ENCODE measurements around the gene USP7. TPM values are rescaled to one million over a fixed set of nuclear protein-coding genes. Genes with fewer than 3 reads are reported as not detected.
A peak's percentile ranks its signal among the peaks of the same experiment; 100 is the strongest.

The USP7 gene
- total and polyA plus RNA-seq, 4 donors = 19.7 to 174 (median 56.0) TPM

GRCh38 chr16:8928467-8928957 lies 35.2 kb downstream of the USP7 start:
- Histone ChIP-seq H3K9ac (ENCODE audit: insufficient read depth in 1 of 2, low read length in 2 of 2) (no peak overlapping the region), H3K27me3 (ENCODE audit: control insufficient read depth in 3 of 3, insufficient read depth in 3 of 3, low read length in 2 of 3) (no peaks in the 10 kb centered on the region), H3K36me3 (ENCODE audit: control insufficient read depth in 4 of 4, insufficient read depth in 4 of 4, low read length in 4 of 4) (peaks cover 10 to 17% (median 13%) of the 10 kb centered on the region in 4 donors), H3K4me3 (no peak overlapping the region), H3K4me1 (ENCODE audit: control insufficient read depth in 5 of 5, insufficient read depth in 5 of 5, low read length in 5 of 5) (peaks cover 4 to 15% (median 7%) of the 10 kb centered on the region in 5 donors), H3K9me3 (ENCODE audit: control insufficient read depth in 4 of 4, insufficient read depth in 3 of 4, low read length in 3 of 4) (no peaks in the 10 kb centered on the region), H3K27ac (ENCODE audit: low read depth in 1 of 2, low read length in 1 of 2) (no peak overlapping the region)
- ATAC-seq (ENCODE audit: insufficient read depth, low FRiP score) = no peak
- TF ChIP-seq CTCF (IDR thresholded peaks at IDR 0.05; ENCODE audit: control extremely low read depth, extremely low read depth) = no peak
- 64% methylated on average over 10 of the region's 10 CpGs for WGBS, 2 donors
- peak; percentile 58 to 90 (median 73) for DNase-seq

- no peak overlapping the region for H3K9ac ChIP-seq (ENCODE audit: insufficient read depth in 1 of 2, low read length in 2 of 2)
- no peak overlapping the region for H3K27ac ChIP-seq (ENCODE audit: low read depth in 1 of 2, low read length in 1 of 2)
- DNase-seq = no peak
- no peaks in the 10 kb centered on the region for H3K9me3 ChIP-seq (ENCODE audit: control insufficient read depth in 4 of 4, insufficient read depth in 3 of 4, low read length in 3 of 4)
- 97 to 98% methylated on average over 11 of the region's 11 CpGs for WGBS, 2 donors
- no peak for TF ChIP-seq CTCF (IDR thresholded peaks at IDR 0.05; ENCODE audit: control extremely low read depth, extremely low read depth)
- no peak for ATAC-seq (ENCODE audit: insufficient read depth, low FRiP score)
- H3K36me3 ChIP-seq (ENCODE audit: control insufficient read depth in 4 of 4, insufficient read depth in 4 of 4, low read length in 4 of 4) = peaks cover 17 to 26% (median 18%) of the 10 kb centered on the region in 4 donors
- no peak overlapping the region for H3K4me3 ChIP-seq
- H3K4me1 ChIP-seq (ENCODE audit: control insufficient read depth in 5 of 5, insufficient read depth in 5 of 5, low read length in 5 of 5) = peaks cover 4 to 15% (median 7%) of the 10 kb centered on the region in 5 donors
- no peaks in the 10 kb centered on the region for H3K27me3 ChIP-seq (ENCODE audit: control insufficient read depth in 3 of 3, insufficient read depth in 3 of 3, low read length in 2 of 3)
These were observed 36.9 kb downstream of the USP7 start for GRCh38 chr16:8926827-8927226.

- Histone ChIP-seq H3K36me3 (ENCODE audit: control insufficient read depth in 4 of 4, insufficient read depth in 4 of 4, low read length in 4 of 4) (peaks cover 22 to 33% (median 26%) of the 10 kb centered on the region in 4 donors), H3K9me3 (ENCODE audit: control insufficient read depth in 4 of 4, insufficient read depth in 3 of 4, low read length in 3 of 4) (no peaks in the 10 kb centered on the region), H3K4me1 (ENCODE audit: control insufficient read depth in 5 of 5, insufficient read depth in 5 of 5, low read length in 5 of 5) (peaks cover 4 to 15% (median 6%) of the 10 kb centered on the region in 5 donors), H3K9ac (ENCODE audit: insufficient read depth in 1 of 2, low read length in 2 of 2) (no peak overlapping the region), H3K27ac (ENCODE audit: low read depth in 1 of 2, low read length in 1 of 2) (no peak overlapping the region), H3K27me3 (ENCODE audit: control insufficient read depth in 3 of 3, insufficient read depth in 3 of 3, low read length in 2 of 3) (no peaks in the 10 kb centered on the region), H3K4me3 (no peak overlapping the region)
- no peak for TF ChIP-seq CTCF (IDR thresholded peaks at IDR 0.05; ENCODE audit: control extremely low read depth, extremely low read depth)
- DNase-seq = no peak
- ATAC-seq (ENCODE audit: insufficient read depth, low FRiP score) = no peak
- 94 to 95% methylated on average over 7 of the region's 7 CpGs for WGBS, 2 donors
These were observed 38.3 kb downstream of the USP7 start for GRCh38 chr16:8925455-8925854.

GRCh38 chr16:8924214-8924613 lies 39.5 kb downstream of the USP7 start:
- Histone ChIP-seq H3K9ac (ENCODE audit: insufficient read depth in 1 of 2, low read length in 2 of 2) (no peak overlapping the region), H3K9me3 (ENCODE audit: control insufficient read depth in 4 of 4, insufficient read depth in 3 of 4, low read length in 3 of 4) (no peaks in the 10 kb centered on the region), H3K27ac (ENCODE audit: low read depth in 1 of 2, low read length in 1 of 2) (no peak overlapping the region), H3K36me3 (ENCODE audit: control insufficient read depth in 4 of 4, insufficient read depth in 4 of 4, low read length in 4 of 4) (peaks cover 27 to 38% (median 34%) of the 10 kb centered on the region in 4 donors), H3K27me3 (ENCODE audit: control insufficient read depth in 3 of 3, insufficient read depth in 3 of 3, low read length in 2 of 3) (no peaks in the 10 kb centered on the region), H3K4me3 (no peak overlapping the region), H3K4me1 (ENCODE audit: control insufficient read depth in 5 of 5, insufficient read depth in 5 of 5, low read length in 5 of 5) (peaks cover 4 to 12% (median 6%) of the 10 kb centered on the region in 5 donors)
- DNase-seq (no peak), ATAC-seq (ENCODE audit: insufficient read depth, low FRiP score) (peak; percentile 27)
- 57 to 80% methylated on average over 4 of the region's 4 CpGs for WGBS, 2 donors
- TF ChIP-seq CTCF (IDR thresholded peaks at IDR 0.05; ENCODE audit: control extremely low read depth, extremely low read depth) = no peak

All from lung (tissue), 12 donors.